Stomach (tissue), 9 donors: ENCODE data around the gene SLC35B4. TPM values are rescaled to one million over a fixed set of nuclear protein-coding genes. Genes with fewer than 3 reads are reported as not detected.

Experiments
- DNase-seq, 2 donors: peaks; one replicate each; pipeline versions ENCODE4 v3.0.0 to v3.0.0-alpha.2; 2013 to 2019
- H3K27ac ChIP-seq, 5 donors: fragments of 200-600 bp in 4 of 5; sonication (generic) in 4 of 5; one replicate each; pipeline ENCODE4 v1.5.1; 2013 to 2019; ENCODE audit warnings: mild to moderate bottlenecking in 1 of 5, moderate library complexity in 1 of 5
- H3K27me3 ChIP-seq, 3 donors: fragments of 200-600 bp; sonication (generic); one replicate each; pipeline ENCODE4 v1.5.1; 2017 to 2019; ENCODE audit warnings: mixed run types in 1 of 3
- H3K36me3 ChIP-seq, 4 donors: fragments of 200-600 bp; sonication (generic); 1 replicate in 3 of 4; 2 replicates in 1 of 4; pipeline ENCODE4 v1.5.1; 2016 to 2019
- H3K4me1 ChIP-seq, 4 donors: fragments of 200-600 bp; sonication (generic); one replicate each; pipeline ENCODE4 v1.5.1; 2016 to 2019
- H3K4me3 ChIP-seq, 4 donors: fragments of 200-600 bp; sonication (generic) in 3 of 4; one replicate each; pipeline ENCODE4 v1.5.1; 2016 to 2019; ENCODE audit warnings: mild to moderate bottlenecking in 1 of 4
- H3K9me3 ChIP-seq, 4 donors: fragments of 200-600 bp; sonication (generic); one replicate each; pipeline ENCODE4 v1.5.1; 2016 to 2019
- EP300 ChIP-seq: sonication (generic); formaldehyde crosslinking; IDR thresholded peaks from one replicate; pipeline ENCODE4 v1.6.1; 2017; ENCODE audit warnings: antibody characterized with exemption
- POLR2A ChIP-seq, 4 donors: fragments of 450-650 bp; IDR thresholded peaks; one replicate each; pipeline ENCODE4 v1.6.1; 2016; ENCODE audit warnings: antibody characterized with exemption in 4 of 4, control low read depth in 2 of 4, mild to moderate bottlenecking in 1 of 4, moderate library complexity in 1 of 4
- POLR2AphosphoS5 ChIP-seq, 3 donors: sonication (generic); formaldehyde crosslinking; IDR thresholded peaks; one replicate each; pipeline ENCODE4 v1.6.1; 2016; ENCODE audit warnings: antibody characterized with exemption in 3 of 3
- WGBS, 5 donors: extraction: QIAGEN DNeasy Blood & Tissue Kit in 3 of 5; methylation state at CpG; one replicate each; pipeline versions ENCODE4 v1.1.5 to v1.1.7; 2013 to 2018; 5-methylcytosine and 5-hydroxymethylcytosine counted together
- intact Hi-C: fragments of 100-400 bp; cut with DNase I; formaldehyde crosslinking; loops from one replicate; pipeline ENCODE4 v1.15.1; 2023; ENCODE audit warnings: low total_unique reads
- polyA plus RNA-seq, 3 donors: library from polyadenylated mRNA; stranded (reverse); fragments of 200-250 nt; gene quantifications; one replicate each; pipeline ENCODE4 v1.2.3, GENCODE V29; 2013
- total RNA-seq, 5 donors: library from RNA; depleted of rRNA; stranded (reverse); fragments of >200 nt; gene quantifications; one replicate each; pipeline versions ENCODE4 v1.1.0 to v1.2.3, GENCODE V29; 2014 to 2016
- TF ChIP-seq, protein P1 (sequence below), 7 experiments: fragments of 450-650 bp in 4 of 7; fragments of 200-600 bp in 3 of 7; sonication (generic) in 3 of 7; IDR thresholded peaks; one replicate each; pipeline ENCODE4 v1.5.1; 2016 to 2019; ENCODE audit warnings: antibody characterized with exemption in 7 of 7, control low read depth in 2 of 7, mild to moderate bottlenecking in 1 of 7
- donor health status: healthy with polysubstance abuse.
- donor health status: Bipolar disorder and iron deficiency.
- donor health status: healthy.

The SLC35B4 gene
- total and polyA plus RNA-seq, 8 donors: 1.9 to 13.0 (median 3.4) TPM

DNA sequence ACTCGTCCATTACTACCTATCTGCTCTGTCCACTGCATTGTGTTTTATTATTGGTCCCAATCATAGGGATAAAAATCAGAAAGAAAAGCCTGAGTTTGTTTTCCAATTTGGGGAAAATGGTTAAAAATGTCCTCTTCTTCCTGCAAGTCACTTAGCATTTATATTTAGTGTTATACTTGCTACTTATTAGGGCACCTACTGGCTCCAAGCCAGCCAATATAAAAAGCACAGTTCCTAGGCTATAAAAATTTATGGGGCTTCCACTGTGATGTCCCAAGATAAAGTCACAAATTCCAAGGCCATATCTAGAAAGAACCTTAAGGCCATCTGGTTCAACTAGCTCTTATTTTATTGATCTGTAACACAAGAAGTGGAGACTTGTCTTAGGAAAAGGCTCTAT, 3.2 kb downstream of the SLC35B4 start:
- no peaks in the 10 kb centered on the region for H3K27me3 ChIP-seq
- no peaks in the 10 kb centered on the region for H3K9me3 ChIP-seq
- DNase-seq: no peak
- intact Hi-C loops: no loop called here
- no peak overlapping the region for H3K27ac ChIP-seq
- H3K36me3 ChIP-seq: peaks cover 0 to 6% (median 0%) of the 10 kb centered on the region in 4 donors
- H3K4me1 ChIP-seq: peaks cover 0 to 18% (median 11%) of the 10 kb centered on the region in 4 donors
- TF ChIP-seq POLR2AphosphoS5 (IDR thresholded peaks at IDR 0.05) (no peak), EP300 (no peak), POLR2A (IDR thresholded peaks at IDR 0.05) (no peak)
- TF ChIP-seq, protein P1, sequence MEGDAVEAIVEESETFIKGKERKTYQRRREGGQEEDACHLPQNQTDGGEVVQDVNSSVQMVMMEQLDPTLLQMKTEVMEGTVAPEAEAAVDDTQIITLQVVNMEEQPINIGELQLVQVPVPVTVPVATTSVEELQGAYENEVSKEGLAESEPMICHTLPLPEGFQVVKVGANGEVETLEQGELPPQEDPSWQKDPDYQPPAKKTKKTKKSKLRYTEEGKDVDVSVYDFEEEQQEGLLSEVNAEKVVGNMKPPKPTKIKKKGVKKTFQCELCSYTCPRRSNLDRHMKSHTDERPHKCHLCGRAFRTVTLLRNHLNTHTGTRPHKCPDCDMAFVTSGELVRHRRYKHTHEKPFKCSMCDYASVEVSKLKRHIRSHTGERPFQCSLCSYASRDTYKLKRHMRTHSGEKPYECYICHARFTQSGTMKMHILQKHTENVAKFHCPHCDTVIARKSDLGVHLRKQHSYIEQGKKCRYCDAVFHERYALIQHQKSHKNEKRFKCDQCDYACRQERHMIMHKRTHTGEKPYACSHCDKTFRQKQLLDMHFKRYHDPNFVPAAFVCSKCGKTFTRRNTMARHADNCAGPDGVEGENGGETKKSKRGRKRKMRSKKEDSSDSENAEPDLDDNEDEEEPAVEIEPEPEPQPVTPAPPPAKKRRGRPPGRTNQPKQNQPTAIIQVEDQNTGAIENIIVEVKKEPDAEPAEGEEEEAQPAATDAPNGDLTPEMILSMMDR (IDR thresholded peaks at IDR 0.05): no peak
- no peak overlapping the region for H3K4me3 ChIP-seq
- 82 to 94% (median 89%) methylated on average over 1 of the region's 1 CpG for WGBS, 5 donors

DNA sequence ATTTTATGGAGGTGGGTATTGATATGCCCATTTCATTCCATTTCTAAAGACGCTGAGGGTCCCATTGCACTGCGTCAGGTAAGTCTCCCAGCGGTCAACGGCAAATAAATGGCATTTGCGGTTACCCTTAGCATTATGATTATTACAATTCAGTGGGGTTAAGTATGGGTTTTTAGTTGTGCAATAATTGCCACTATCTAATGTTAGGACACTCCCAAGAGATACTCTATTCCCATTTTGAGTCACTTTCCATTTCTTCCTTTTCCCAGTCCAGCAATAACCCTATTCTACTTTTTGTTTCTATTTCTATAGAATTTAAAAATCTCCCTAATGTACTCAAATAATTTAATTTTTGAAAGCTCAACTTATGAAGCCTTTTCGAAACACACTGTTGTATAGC, 4.0 kb downstream of the SLC35B4 start:
- Histone ChIP-seq H3K9me3 (no peaks in the 10 kb centered on the region), H3K27ac (no peak overlapping the region), H3K27me3 (no peaks in the 10 kb centered on the region), H3K4me3 (no peak overlapping the region), H3K36me3 (peaks cover 0 to 14% (median 4%) of the 10 kb centered on the region in 4 donors), H3K4me1 (peaks cover 0 to 15% (median 10%) of the 10 kb centered on the region in 4 donors)
- TF ChIP-seq, protein P1 (IDR thresholded peaks at IDR 0.05): no peak
- TF ChIP-seq POLR2AphosphoS5 (IDR thresholded peaks at IDR 0.05) (no peak), EP300 (no peak), POLR2A (IDR thresholded peaks at IDR 0.05) (no peak)
- WGBS, 5 donors: 83 to 91% (median 85%) methylated on average over 6 of the region's 6 CpGs
- intact Hi-C loops: no loop called here
- no peak for DNase-seq

DNA sequence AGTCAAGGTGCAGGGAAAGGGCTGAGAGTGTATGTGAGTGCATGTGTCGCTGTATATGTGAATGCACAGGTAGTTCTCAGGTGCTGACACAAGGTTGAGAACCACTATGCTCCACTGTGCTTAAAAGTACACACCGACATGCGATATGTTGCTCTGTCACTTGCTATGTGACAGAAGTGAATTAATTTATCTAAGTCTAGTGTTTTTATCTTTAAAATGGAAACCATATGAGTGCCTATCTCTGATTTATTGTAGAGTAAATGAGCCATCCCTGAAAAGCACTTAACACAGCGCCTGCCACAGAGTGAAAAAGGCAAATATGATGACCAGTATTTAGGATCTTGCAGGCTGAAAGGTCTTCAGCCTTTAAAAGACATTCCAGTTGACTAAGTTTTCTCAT, 4.9 kb downstream of the SLC35B4 start:
- no peak overlapping the region for H3K4me3 ChIP-seq
- peaks cover 0 to 8% (median 7%) of the 10 kb centered on the region in 4 donors for H3K4me1 ChIP-seq
- peaks cover 0 to 16% (median 6%) of the 10 kb centered on the region in 4 donors for H3K36me3 ChIP-seq
- H3K27ac ChIP-seq: no peak overlapping the region
- DNase-seq: no peak
- no peaks in the 10 kb centered on the region for H3K27me3 ChIP-seq
- intact Hi-C loops: no loop called here
- TF ChIP-seq, protein P1 (IDR thresholded peaks at IDR 0.05): no peak
- no peak for TF ChIP-seq EP300
- no peak for TF ChIP-seq POLR2A (IDR thresholded peaks at IDR 0.05)
- no peak for TF ChIP-seq POLR2AphosphoS5 (IDR thresholded peaks at IDR 0.05)
- 93 to 99% (median 98%) methylated on average over 4 of the region's 4 CpGs for WGBS, 5 donors
- no peaks in the 10 kb centered on the region for H3K9me3 ChIP-seq

DNA sequence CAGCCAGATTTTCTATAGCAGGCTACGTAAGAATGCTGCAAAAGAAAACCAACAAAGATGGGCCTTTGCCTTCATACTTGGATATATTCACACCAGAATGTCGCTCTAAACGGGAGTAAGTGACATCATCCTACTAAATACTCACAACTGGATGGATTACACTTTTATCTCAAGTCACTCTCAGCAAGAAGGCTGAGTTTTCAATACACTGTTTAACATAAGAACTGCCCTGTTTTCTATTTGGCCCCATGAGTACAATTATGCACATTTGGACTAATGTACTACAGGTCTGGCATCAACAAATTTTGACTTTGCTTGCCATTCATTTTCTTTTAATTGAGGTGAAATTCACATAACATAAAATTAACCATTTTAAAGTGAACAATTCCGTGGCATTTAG, 8.2 kb downstream of the SLC35B4 start:
- 82 to 94% (median 93%) methylated on average over 4 of the region's 4 CpGs for WGBS, 5 donors

More for the DNA sequence above, 8.2 kb downstream of the SLC35B4 start:
- intact Hi-C loops: no loop called here
- Histone ChIP-seq H3K36me3 (peaks cover 3 to 46% (median 35%) of the 10 kb centered on the region in 4 donors), H3K27ac (no peak overlapping the region), H3K9me3 (no peaks in the 10 kb centered on the region), H3K4me3 (no peak overlapping the region), H3K4me1 (no peaks in the 10 kb centered on the region), H3K27me3 (no peaks in the 10 kb centered on the region)
- no peak for DNase-seq
- TF ChIP-seq EP300 (no peak), POLR2A (IDR thresholded peaks at IDR 0.05) (no peak), POLR2AphosphoS5 (IDR thresholded peaks at IDR 0.05) (no peak)
- TF ChIP-seq, protein P1 (IDR thresholded peaks at IDR 0.05): no peak
